Iris pigment epithelial cell (primary cell): ENCODE results near the gene CDK18.

Experiments
- DNase-seq: peaks from one replicate; pipeline ENCODE4 v3.0.0-alpha.2; 2011; ENCODE audit warnings: low read depth

Gene CDK18

GRCh38 chr1:205538235-205538840, 33.9 kb downstream of the CDK18 start:
- peak; percentile 67 for DNase-seq

- DNase-seq, result no peak
These were observed 36.9 kb downstream of the CDK18 start for GRCh38 chr1:205541161-205541886.

- no peak for DNase-seq
These were observed 37.9 kb downstream of the CDK18 start for GRCh38 chr1:205542367-205542766.

- DNase-seq, result peak; percentile 68
These were observed 39.2 kb downstream of the CDK18 start for GRCh38 chr1:205543351-205544301.

- DNase-seq, result no peak
These were observed 40.8 kb downstream of the CDK18 start for GRCh38 chr1:205545001-205545919.

GRCh38 chr1:205545991-205546390, 41.5 kb downstream of the CDK18 start:
- DNase-seq, result no peak

- DNase-seq, result no peak
These were observed 42.1 kb downstream of the CDK18 start for GRCh38 chr1:205546541-205546940.

GRCh38 chr1:205547936-205548827, 43.7 kb downstream of the CDK18 start:
- no peak for DNase-seq

- no peak for DNase-seq
These were observed 49.8 kb downstream of the CDK18 start for GRCh38 chr1:205554026-205554811.

GRCh38 chr1:205561501-205562203, 57.2 kb downstream of the CDK18 start:
- DNase-seq, result no peak

GRCh38 chr1:205563927-205564441, 59.5 kb downstream of the CDK18 start:
- DNase-seq, result no peak

- no peak for DNase-seq
These were observed 61.3 kb downstream of the CDK18 start for GRCh38 chr1:205565799-205566198.

GRCh38 chr1:205567716-205568115, 63.2 kb downstream of the CDK18 start:
- DNase-seq, result no peak

- no peak for DNase-seq
These were observed 63.6 kb downstream of the CDK18 start for GRCh38 chr1:205568135-205568468.

GRCh38 chr1:205568469-205569361, 64.2 kb downstream of the CDK18 start:
- DNase-seq, result no peak

GRCh38 chr1:205569411-205570172, 65.1 kb downstream of the CDK18 start:
- no peak for DNase-seq

GRCh38 chr1:205570173-205570501, 65.7 kb downstream of the CDK18 start:
- DNase-seq, result no peak
